Endometrium (tissue), 2 donors: Measurements from ENCODE around the gene COQ8B.
"Not testable (repeated sequence)": the region's sequence is repeated elsewhere in the genome, so short reads cannot be mapped to it uniquely, and the experiment has no call there.

Experiments used
- FAIRE-seq: peaks from 2 replicates; lab custom pipeline; 2012; peaks lifted over from hg19 to GRCh38; lab: Jason Lieb, UNC
- donor health status: control.
- donor health status: control.

COQ8B gene

GRCh38 chr19:40742477-40742876 is 25.8 kb upstream of the COQ8B start:
- FAIRE-seq: no peak

- FAIRE-seq: no peak
Observed at GRCh38 chr19:40741527-40742390, 25.1 kb upstream of the COQ8B start.

- no peak for FAIRE-seq
Observed at GRCh38 chr19:40740747-40741146, 24.1 kb upstream of the COQ8B start.

GRCh38 chr19:40739871-40740703 is 23.4 kb upstream of the COQ8B start:
- FAIRE-seq: no peak

- FAIRE-seq: no peak
Observed at GRCh38 chr19:40739030-40739839, 22.5 kb upstream of the COQ8B start.

- FAIRE-seq: no peak
Observed at GRCh38 chr19:40737102-40737644, 20.5 kb upstream of the COQ8B start.

- no peak for FAIRE-seq
Observed at GRCh38 chr19:40736661-40737060, 20.0 kb upstream of the COQ8B start.

GRCh38 chr19:40735013-40735771 is 18.5 kb upstream of the COQ8B start:
- no peak for FAIRE-seq

GRCh38 chr19:40733149-40733548 is 16.5 kb upstream of the COQ8B start:
- FAIRE-seq: no peak

GRCh38 chr19:40732304-40732703 is 15.6 kb upstream of the COQ8B start:
- FAIRE-seq: not testable (repeated sequence)

- not testable (repeated sequence) for FAIRE-seq
Observed at GRCh38 chr19:40730065-40730464, 13.4 kb upstream of the COQ8B start.

GRCh38 chr19:40726279-40726678 is 9.6 kb upstream of the COQ8B start:
- FAIRE-seq: no peak

- no peak for FAIRE-seq
Observed at GRCh38 chr19:40724855-40725254, 8.2 kb upstream of the COQ8B start.

GRCh38 chr19:40724315-40724714 is 7.6 kb upstream of the COQ8B start:
- FAIRE-seq: no peak

- FAIRE-seq: no peak
Observed at GRCh38 chr19:40723661-40724254, 7.1 kb upstream of the COQ8B start.

- FAIRE-seq: no peak
Observed at GRCh38 chr19:40721936-40722661, 5.4 kb upstream of the COQ8B start.

- FAIRE-seq: no peak
Observed at GRCh38 chr19:40721140-40721486, 4.4 kb upstream of the COQ8B start.

- FAIRE-seq: no peak
Observed at GRCh38 chr19:40719414-40719894, 2.8 kb upstream of the COQ8B start.

GRCh38 chr19:40718774-40719391 is 2.2 kb upstream of the COQ8B start:
- FAIRE-seq: no peak
